GM12873 (cell line): ENCODE measurements around the gene CCL13.

Experiments
- TF ChIP-seq, protein P1 (sequence below): IDR thresholded peaks from 2 replicates; pipeline ENCODE4 v1.5.1; 2012; ENCODE audit warnings: low read depth, mild to moderate bottlenecking, moderate library complexity, low read length, control low read depth; ENCODE audit not compliant: insufficient read depth; ENCODE audit errors: missing control alignments

CCL13 gene

DNA sequence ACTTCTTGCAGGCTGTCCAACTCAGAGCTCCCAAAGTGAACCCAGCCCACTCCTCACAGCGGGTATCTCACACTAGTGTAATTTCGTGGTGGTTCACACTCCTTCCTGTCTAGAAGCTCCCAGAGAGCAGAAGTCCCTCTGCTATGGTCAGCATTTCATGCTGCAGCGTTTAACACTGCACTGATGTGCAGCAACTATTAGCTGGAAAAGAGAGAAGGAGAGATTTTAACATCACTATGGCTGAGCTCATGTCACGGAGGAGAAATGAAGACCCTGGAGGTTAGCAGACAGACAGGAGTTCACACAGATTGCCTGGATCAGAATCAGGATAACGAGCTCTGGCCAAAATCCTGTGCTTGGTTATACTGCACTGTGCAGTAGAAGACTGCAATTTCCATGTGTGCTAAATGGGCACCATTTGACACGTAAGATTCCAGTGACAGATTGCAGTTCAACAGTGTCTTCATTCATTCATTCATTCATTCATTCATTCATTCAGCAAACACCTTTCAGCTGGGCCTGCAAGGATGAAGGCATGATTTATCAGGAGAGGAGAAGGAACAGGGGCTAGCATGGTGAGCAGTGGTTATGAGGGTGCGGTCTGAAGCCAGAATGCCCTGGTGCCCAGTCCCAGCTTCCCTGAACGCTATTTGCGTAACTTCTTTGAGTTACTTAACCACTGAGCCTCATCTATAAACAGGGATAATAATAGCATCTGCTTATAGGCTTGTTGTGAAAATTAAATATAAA is 12.1 kb downstream of the CCL13 start:
- TF ChIP-seq, protein P1, sequence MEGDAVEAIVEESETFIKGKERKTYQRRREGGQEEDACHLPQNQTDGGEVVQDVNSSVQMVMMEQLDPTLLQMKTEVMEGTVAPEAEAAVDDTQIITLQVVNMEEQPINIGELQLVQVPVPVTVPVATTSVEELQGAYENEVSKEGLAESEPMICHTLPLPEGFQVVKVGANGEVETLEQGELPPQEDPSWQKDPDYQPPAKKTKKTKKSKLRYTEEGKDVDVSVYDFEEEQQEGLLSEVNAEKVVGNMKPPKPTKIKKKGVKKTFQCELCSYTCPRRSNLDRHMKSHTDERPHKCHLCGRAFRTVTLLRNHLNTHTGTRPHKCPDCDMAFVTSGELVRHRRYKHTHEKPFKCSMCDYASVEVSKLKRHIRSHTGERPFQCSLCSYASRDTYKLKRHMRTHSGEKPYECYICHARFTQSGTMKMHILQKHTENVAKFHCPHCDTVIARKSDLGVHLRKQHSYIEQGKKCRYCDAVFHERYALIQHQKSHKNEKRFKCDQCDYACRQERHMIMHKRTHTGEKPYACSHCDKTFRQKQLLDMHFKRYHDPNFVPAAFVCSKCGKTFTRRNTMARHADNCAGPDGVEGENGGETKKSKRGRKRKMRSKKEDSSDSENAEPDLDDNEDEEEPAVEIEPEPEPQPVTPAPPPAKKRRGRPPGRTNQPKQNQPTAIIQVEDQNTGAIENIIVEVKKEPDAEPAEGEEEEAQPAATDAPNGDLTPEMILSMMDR, result no peak

DNA sequence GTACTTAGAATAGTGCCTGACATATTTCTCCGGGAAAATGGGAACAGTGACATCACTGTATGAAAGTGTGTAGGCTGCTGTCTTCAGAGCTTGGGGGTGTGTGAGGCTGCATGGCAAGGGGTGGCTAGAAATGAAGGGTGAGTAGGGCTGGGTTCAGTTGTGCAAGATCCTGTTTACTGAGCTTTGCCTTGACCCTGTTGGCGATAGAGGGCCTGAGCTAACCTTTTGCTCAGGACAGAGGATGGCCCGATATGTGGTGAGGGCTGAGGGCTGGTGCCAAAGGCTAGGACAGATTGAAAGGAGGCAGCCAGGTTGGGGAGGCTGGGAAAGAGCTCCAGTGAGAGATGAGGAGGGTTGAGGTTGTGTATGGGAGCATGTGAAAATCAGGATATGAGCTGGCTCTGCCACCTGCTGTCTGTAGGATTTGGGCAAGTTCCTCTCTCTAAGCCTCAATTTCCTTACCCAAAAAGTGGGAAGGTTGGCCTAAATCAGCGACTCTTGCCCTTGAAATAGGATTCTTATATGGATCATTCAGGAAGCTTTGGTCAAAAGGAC is 12.7 kb downstream of the CCL13 start:
- TF ChIP-seq, protein P1, result no peak

DNA sequence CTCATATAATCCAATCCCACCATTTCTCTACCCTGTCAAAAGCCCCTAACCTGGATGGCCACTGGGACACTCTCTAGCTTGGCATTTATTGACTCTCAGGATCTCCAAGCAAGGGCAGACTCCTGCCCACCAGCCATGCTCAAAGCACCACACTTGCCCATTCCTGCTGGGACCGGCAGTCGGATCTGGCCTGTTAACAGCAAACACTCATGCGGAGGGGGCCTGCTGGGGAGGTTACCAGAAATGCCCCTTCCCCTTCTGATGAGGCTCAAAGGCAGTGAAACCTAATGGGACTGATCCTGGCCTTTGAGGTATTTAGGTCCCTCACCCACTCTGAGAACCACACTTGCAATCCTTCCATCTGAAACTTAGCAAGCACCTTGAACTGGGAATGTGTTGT is 13.3 kb downstream of the CCL13 start:
- TF ChIP-seq, protein P1, result no peak

DNA sequence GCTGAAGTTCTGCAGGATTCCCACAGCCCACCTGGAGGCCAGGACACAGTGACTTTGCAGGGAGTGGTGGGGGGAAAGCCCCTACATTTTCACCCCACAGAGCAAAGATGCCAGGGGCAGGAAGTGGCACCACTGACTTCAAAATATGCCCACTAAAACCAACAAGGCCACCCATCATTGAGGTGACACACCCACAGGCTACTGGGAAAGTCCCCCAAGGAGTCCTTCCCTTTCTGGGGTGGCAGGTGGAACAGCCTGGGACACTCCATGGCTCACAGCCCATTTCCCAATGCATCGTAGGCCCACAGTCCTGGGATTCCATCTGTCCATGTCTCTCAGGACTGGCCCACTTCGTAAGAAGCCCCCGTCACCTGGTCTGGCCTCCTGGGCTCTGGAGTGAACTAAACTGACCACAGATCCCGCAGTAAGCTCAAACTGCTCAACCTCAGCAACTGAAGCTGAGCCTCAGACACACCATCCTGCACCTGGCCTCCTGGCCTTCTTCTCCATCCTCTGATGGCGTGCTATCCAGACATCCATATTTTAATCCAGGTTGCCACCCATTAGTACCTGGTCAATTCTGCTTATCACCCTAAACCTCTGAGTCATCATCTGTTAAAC is 14.2 kb downstream of the CCL13 start:
- TF ChIP-seq, protein P1, result no peak

DNA sequence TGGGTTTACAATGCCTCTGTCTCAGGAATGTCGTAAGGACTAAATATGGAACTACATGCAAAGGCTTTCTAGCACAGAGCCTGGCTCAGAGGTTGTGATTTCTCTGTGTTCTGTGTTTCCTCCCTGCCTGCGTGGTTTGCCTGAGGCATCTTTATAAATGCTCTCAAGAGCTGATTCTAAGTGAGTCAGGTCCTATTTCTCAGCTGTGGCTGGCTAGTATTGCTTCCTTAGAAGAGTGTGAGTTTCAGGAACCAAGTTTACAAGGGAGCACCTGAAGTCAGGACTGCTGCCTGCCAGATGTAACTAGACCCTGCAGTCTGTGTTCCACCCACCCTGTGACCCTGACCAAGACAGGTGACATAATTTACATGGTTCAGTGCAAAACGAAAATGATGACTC is 14.7 kb downstream of the CCL13 start:
- TF ChIP-seq, protein P1, result no peak

DNA sequence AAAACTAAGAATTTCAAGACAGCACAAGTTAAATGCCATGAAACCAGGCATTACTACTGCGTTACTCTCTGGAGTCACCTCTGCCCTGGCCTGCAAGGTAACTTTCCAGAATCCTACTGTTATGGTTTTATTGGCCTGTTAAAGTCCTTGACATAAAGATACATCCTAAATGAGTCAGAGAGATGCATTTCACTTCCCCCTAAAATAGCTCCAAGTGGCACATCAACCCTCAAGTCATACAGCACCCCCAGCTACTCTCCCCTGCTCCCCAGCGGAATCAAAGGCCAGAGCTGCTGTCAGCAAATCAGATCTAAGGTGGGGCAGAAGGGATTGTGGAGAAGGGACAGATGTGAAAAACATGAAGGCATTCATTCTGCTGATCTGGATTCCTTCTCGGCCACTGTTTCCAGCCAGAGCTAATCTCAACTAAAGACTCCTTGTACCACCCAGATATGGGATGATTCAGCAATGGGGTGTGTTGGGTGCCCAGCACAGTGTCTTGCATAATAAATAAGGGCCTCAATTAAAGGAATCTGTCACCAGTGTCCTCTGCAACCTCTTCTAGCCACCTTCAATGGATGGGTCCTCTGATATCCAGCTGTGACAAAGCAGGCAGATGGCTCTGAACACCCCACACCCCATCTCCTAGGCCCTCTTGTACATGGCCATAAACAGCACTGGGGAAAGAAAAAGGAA is 15.3 kb downstream of the CCL13 start:
- TF ChIP-seq, protein P1, result no peak

DNA sequence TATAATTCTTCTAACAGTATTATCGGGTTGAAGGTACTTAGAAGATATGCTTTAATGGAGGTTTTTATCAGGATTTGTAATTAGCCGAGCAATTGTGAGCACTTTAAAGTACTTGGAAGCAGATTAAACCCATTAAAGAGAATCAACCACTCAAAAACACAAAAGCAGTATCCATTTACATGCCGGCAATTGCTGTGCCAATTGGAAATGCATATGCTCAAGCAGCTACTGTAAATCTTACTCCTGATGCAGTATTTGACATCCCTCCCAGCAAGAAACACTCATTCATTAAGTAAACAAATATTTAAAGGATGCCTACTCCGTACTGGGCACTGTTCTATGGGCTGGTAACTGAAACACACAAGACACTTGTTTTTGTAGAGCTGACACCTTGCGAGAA is 18.2 kb downstream of the CCL13 start:
- TF ChIP-seq, protein P1, result no peak
